RWPE2 (cell line): Measurements from ENCODE around the gene ABAT.

Experiments used
- ATAC-seq: fragments of 200-7000 bp; cut with Tn5 transposase; 3 replicates; pipeline ENCODE4 v1.9.1; 2021; ENCODE audit warnings: low read depth
- DNase-seq: peaks from one replicate; pipeline ENCODE4 v3.0.0-alpha.2; 2020; ENCODE audit warnings: low spot score
- H3K27ac ChIP-seq: fragments of 450-650 bp; 2 replicates; pipeline ENCODE4 v1.5.1; 2017; ENCODE audit warnings: mild to moderate bottlenecking; ENCODE audit not compliant: poor library complexity, severe bottlenecking
- H3K27me3 ChIP-seq: fragments of 250-450 bp; sonication (Bioruptor Pico); 2 replicates; pipeline ENCODE4 v1.5.1; 2021; ENCODE audit warnings: mild to moderate bottlenecking, moderate library complexity; ENCODE audit not compliant: insufficient read depth, poor library complexity, severe bottlenecking
- H3K36me3 ChIP-seq: fragments of 250-450 bp; sonication (Bioruptor Pico); 2 replicates; pipeline ENCODE4 v1.5.1; 2020; ENCODE audit warnings: low read depth, mild to moderate bottlenecking, moderate library complexity
- H3K4me1 ChIP-seq: fragments of 250-450 bp; sonication (Bioruptor Pico); 2 replicates; pipeline ENCODE4 v1.5.1; 2021; ENCODE audit warnings: mild to moderate bottlenecking, moderate library complexity; ENCODE audit not compliant: insufficient read depth, poor library complexity, severe bottlenecking
- H3K4me3 ChIP-seq: fragments of 250-450 bp; sonication (Bioruptor Pico); 2 replicates; pipeline ENCODE4 v1.5.1; 2021; ENCODE audit warnings: mild to moderate bottlenecking, moderate library complexity; ENCODE audit not compliant: severe bottlenecking
- H3K9me3 ChIP-seq: fragments of 250-450 bp; sonication (Bioruptor Pico); 2 replicates; pipeline ENCODE4 v1.5.1; 2021; ENCODE audit warnings: mild to moderate bottlenecking, moderate library complexity; ENCODE audit not compliant: severe bottlenecking
- CTCF ChIP-seq: fragments of 450-650 bp; IDR thresholded peaks from one replicate; pipeline ENCODE4 v1.5.1; 2017; ENCODE audit warnings: mild to moderate bottlenecking, moderate library complexity; ENCODE audit not compliant: poor library complexity, severe bottlenecking

The ABAT gene

GRCh38 chr16:8751481-8752311 is 77.3 kb downstream of the ABAT start:
- DNase-seq = no peak

DNA sequence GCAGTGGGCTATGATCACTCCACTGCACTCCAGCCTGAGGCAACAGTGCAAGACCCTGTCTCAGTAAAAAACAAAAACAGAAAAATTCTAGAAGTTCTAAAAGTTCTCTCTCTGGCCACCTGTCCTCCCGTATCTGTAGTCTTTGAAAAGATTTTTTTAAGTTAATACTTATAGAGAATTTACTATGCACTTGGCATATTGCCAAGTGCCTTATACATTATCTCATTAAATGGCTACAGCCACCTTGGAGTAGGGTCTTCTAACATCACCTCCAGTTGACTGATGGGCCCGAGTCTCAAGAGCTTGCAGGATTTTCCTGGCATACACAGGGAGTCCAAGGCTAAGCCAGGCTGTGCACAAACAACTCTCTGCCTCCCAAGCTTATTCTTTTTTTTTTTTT is 78.3 kb downstream of the ABAT start:
- Histone ChIP-seq H3K4me1 (peaks cover 8% of the 10 kb centered on the region), H3K4me3 (no peak overlapping the region), H3K27me3 (no peaks in the 10 kb centered on the region), H3K9me3 (no peaks in the 10 kb centered on the region), H3K36me3 (no peaks in the 10 kb centered on the region), H3K27ac (no peak overlapping the region)
- ATAC-seq = no peak
- TF ChIP-seq CTCF = no peak
- DNase-seq = no peak

More at GRCh38 chr16:8751481-8752311, 77.3 kb downstream of the ABAT start:
- no peak overlapping the region for H3K27ac ChIP-seq
- no peaks in the 10 kb centered on the region for H3K27me3 ChIP-seq
- TF ChIP-seq CTCF = no peak
- no peak overlapping the region for H3K4me3 ChIP-seq
- no peaks in the 10 kb centered on the region for H3K9me3 ChIP-seq
- no peaks in the 10 kb centered on the region for H3K36me3 ChIP-seq
- peaks cover 8% of the 10 kb centered on the region for H3K4me1 ChIP-seq
- peak; percentile 94 for ATAC-seq

DNA sequence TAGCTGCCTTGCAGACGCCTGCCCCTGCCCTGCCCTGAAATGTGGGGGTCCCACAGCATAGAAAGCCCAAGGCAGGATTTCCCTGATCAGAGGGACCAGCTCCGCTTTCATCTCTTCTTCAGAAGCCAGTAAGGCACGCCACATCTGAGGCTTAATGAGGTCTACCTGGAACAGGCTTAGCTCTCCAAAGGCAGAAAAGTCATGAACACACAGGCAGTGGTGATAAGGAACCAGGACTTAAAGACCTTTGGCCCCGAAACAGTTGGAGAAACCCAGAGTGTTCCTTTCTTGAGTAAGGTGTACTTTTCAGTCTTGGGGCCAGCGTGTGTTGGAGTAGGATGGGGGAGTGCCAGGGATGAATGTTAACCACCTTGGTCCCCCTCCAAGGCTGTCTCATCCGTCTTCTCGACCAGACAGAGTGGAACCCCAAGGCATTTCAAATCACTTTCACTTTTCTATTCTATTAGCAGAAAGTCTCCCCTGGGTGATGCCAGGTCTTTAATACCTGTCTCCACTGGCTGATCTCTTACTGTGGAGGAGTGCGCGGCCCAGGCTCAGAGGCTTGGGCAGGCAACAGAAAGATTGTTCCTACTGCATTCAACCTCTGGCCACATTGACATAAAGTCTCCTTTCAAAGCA is 79.1 kb downstream of the ABAT start:
- H3K9me3 ChIP-seq = no peaks in the 10 kb centered on the region
- H3K36me3 ChIP-seq = no peaks in the 10 kb centered on the region
- no peak for ATAC-seq
- H3K4me3 ChIP-seq = no peak overlapping the region
- no peaks in the 10 kb centered on the region for H3K27me3 ChIP-seq
- DNase-seq = no peak
- no peak for TF ChIP-seq CTCF
- peaks cover 8% of the 10 kb centered on the region for H3K4me1 ChIP-seq
- H3K27ac ChIP-seq = no peak overlapping the region

DNA sequence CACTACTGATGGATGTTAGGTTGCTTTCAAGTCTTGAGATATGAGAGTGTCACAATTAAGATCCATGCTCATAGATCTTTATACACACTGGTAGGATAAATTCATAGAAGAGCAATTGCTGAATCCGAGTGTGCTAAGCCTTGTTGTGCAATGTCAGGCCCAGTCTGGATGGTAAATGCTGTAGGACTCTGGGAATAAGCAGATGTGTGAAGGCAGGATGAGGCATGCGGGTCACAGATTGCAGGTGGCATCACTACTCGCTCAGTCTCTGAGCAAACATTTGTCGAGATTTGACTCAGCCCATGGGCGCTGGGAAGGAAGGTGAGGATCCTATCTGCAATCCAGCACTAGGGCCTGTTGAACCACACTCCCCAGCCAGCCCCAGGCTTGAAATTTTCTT is 82.3 kb downstream of the ABAT start:
- H3K27ac ChIP-seq = no peak overlapping the region
- no peaks in the 10 kb centered on the region for H3K27me3 ChIP-seq
- peak; percentile 35; the same call in 2 of the 3 replicates for ATAC-seq
- no peaks in the 10 kb centered on the region for H3K9me3 ChIP-seq
- H3K36me3 ChIP-seq = no peaks in the 10 kb centered on the region
- DNase-seq = no peak
- no peak overlapping the region for H3K4me3 ChIP-seq
- TF ChIP-seq CTCF = no peak
- H3K4me1 ChIP-seq = peaks cover 7% of the 10 kb centered on the region

DNA sequence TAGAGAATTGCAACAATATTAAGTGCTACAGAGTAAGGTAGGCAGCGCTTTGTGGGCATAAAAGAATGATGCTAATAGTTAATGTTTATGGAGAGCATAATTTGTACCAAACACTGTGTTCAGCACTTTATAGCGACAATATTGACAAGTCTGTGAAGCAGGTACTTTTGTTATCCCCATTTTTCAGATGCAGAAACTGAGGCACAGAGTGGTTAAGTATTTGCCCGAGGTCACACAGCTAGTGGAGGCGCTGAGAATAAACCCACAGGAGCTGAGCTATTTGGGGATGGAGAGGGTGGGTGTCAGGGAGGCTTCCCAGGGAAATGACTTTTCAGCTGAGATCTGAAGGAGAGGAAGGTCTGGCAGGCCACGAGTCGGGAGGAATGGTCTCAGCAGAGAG is 83.6 kb downstream of the ABAT start:
- Histone ChIP-seq H3K4me3 (no peak overlapping the region), H3K4me1 (no peaks in the 10 kb centered on the region), H3K9me3 (no peaks in the 10 kb centered on the region), H3K36me3 (no peaks in the 10 kb centered on the region), H3K27me3 (no peaks in the 10 kb centered on the region), H3K27ac (no peak overlapping the region)
- DNase-seq = no peak
- no peak for TF ChIP-seq CTCF
- ATAC-seq = no peak
